Trophoblast cell (in vitro differentiated cells and primary cell): ENCODE results near the gene MAGEH1. TPM values are rescaled to one million over a fixed set of nuclear protein-coding genes. Genes with fewer than 3 reads are reported as not detected.
"Not testable (repeated sequence)": the region's sequence is repeated elsewhere in the genome, so short reads cannot be mapped to it uniquely, and the experiment has no call there.

Source experiments
- DNase-seq, 2 donors: peaks; one replicate each; pipeline ENCODE4 v3.0.0-alpha.2; 2016
- H2AFZ ChIP-seq: 2 replicates; pipeline ENCODE4 v1.6.1; 2013; ENCODE audit warnings: low read length, moderate library complexity, mild to moderate bottlenecking; ENCODE audit not compliant: insufficient read depth, poor library complexity
- H2AK5ac ChIP-seq: 2 replicates; pipeline ENCODE4 v1.6.1; 2013; ENCODE audit warnings: mild to moderate bottlenecking, low read length
- H2BK120ac ChIP-seq: 2 replicates; pipeline ENCODE4 v1.6.1; 2013; ENCODE audit warnings: low read length, mild to moderate bottlenecking, moderate library complexity; ENCODE audit not compliant: insufficient read depth, poor library complexity
- H2BK12ac ChIP-seq: 2 replicates; pipeline ENCODE4 v1.6.1; 2013; ENCODE audit warnings: mild to moderate bottlenecking, low read length, moderate library complexity
- H2BK5ac ChIP-seq: 2 replicates; pipeline ENCODE4 v1.6.1; 2013; ENCODE audit warnings: low read length, low read depth, moderate library complexity, mild to moderate bottlenecking; ENCODE audit not compliant: poor library complexity
- H3K14ac ChIP-seq: 2 replicates; pipeline ENCODE4 v1.6.1; 2013; ENCODE audit warnings: mild to moderate bottlenecking, low read length
- H3K18ac ChIP-seq: 2 replicates; pipeline ENCODE4 v1.6.1; 2013; ENCODE audit warnings: mild to moderate bottlenecking, low read length
- H3K23ac ChIP-seq: 2 replicates; pipeline ENCODE4 v1.6.1; 2013; ENCODE audit warnings: low read length
- H3K27ac ChIP-seq: 2 replicates; pipeline ENCODE4 v1.5.1; 2013; ENCODE audit warnings: low read depth, mild to moderate bottlenecking, inconsistent platforms, low read length, moderate library complexity
- H3K27me3 ChIP-seq: 2 replicates; pipeline ENCODE4 v1.6.1; 2013; ENCODE audit warnings: inconsistent platforms, mild to moderate bottlenecking, low read length, moderate library complexity; ENCODE audit not compliant: insufficient read depth
- H3K36me3 ChIP-seq, 2 experiments: 1 replicate in 1 of 2; 2 replicates in 1 of 2; pipeline ENCODE4 v1.6.1; 2013; ENCODE audit warnings: low read length in 2 of 2, mild to moderate bottlenecking in 2 of 2, moderate library complexity in 1 of 2; ENCODE audit not compliant: insufficient read depth in 2 of 2, control insufficient read depth in 1 of 2
- H3K4ac ChIP-seq: 2 replicates; pipeline ENCODE4 v1.6.1; 2013; ENCODE audit warnings: low read depth, mild to moderate bottlenecking, low read length, moderate library complexity
- H3K4me1 ChIP-seq, 2 experiments: 1 replicate in 1 of 2; 2 replicates in 1 of 2; pipeline ENCODE4 v1.6.1; 2013; ENCODE audit warnings: low read length in 2 of 2, mild to moderate bottlenecking in 2 of 2, moderate library complexity in 1 of 2; ENCODE audit not compliant: insufficient read depth in 2 of 2, control insufficient read depth in 1 of 2
- H3K4me2 ChIP-seq: 2 replicates; pipeline ENCODE4 v1.6.1; 2013; ENCODE audit warnings: inconsistent platforms, mild to moderate bottlenecking, low read length, moderate library complexity
- H3K4me3 ChIP-seq: 2 replicates; pipeline ENCODE4 v1.5.1; 2013; ENCODE audit warnings: mild to moderate bottlenecking, low read depth, low read length, inconsistent platforms
- H3K79me1 ChIP-seq: one replicate; pipeline ENCODE4 v1.6.1; 2013; ENCODE audit warnings: low read length
- H3K79me2 ChIP-seq: 2 replicates; pipeline ENCODE4 v1.6.1; 2013; ENCODE audit warnings: low read length, mild to moderate bottlenecking; ENCODE audit not compliant: control insufficient read depth, insufficient read depth, poor library complexity
- H3K9ac ChIP-seq: 2 replicates; pipeline ENCODE4 v1.6.1; 2013; ENCODE audit warnings: mild to moderate bottlenecking, low read length
- H3K9me3 ChIP-seq: 2 replicates; pipeline ENCODE4 v1.6.1; 2013; ENCODE audit warnings: low read depth, mild to moderate bottlenecking, control low read depth, inconsistent platforms, low read length; ENCODE audit not compliant: insufficient read depth
- H4K12ac ChIP-seq: 2 replicates; pipeline ENCODE4 v1.6.1; 2013; ENCODE audit warnings: low read depth, mild to moderate bottlenecking, low read length, moderate library complexity
- H4K8ac ChIP-seq: 2 replicates; pipeline ENCODE4 v1.6.1; 2013; ENCODE audit warnings: low read depth, mild to moderate bottlenecking, low read length, moderate library complexity
- H4K91ac ChIP-seq: one replicate; pipeline ENCODE4 v1.6.1; 2013; ENCODE audit warnings: low read depth, mild to moderate bottlenecking, low read length, moderate library complexity
- WGBS: extraction: QIAGEN DNeasy Blood & Tissue Kit; methylation state at CpG from one replicate; pipeline ENCODE4 v1.1.7; 2013; ENCODE audit warnings: missing lambda C conversion rate; ENCODE audit not compliant: insufficient read length, insufficient coverage; ENCODE audit errors: extremely low coverage; 5-methylcytosine and 5-hydroxymethylcytosine counted together
- polyA plus RNA-seq: library from polyadenylated mRNA; stranded (reverse); fragments of 200-250 nt; gene quantifications from 2 replicates; pipeline ENCODE4 v1.2.3, GENCODE V29; 2013

The MAGEH1 gene, protein sequence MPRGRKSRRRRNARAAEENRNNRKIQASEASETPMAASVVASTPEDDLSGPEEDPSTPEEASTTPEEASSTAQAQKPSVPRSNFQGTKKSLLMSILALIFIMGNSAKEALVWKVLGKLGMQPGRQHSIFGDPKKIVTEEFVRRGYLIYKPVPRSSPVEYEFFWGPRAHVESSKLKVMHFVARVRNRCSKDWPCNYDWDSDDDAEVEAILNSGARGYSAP
- polyA plus RNA-seq, result 17.2 and 17.8 TPM in 2 replicates

DNA sequence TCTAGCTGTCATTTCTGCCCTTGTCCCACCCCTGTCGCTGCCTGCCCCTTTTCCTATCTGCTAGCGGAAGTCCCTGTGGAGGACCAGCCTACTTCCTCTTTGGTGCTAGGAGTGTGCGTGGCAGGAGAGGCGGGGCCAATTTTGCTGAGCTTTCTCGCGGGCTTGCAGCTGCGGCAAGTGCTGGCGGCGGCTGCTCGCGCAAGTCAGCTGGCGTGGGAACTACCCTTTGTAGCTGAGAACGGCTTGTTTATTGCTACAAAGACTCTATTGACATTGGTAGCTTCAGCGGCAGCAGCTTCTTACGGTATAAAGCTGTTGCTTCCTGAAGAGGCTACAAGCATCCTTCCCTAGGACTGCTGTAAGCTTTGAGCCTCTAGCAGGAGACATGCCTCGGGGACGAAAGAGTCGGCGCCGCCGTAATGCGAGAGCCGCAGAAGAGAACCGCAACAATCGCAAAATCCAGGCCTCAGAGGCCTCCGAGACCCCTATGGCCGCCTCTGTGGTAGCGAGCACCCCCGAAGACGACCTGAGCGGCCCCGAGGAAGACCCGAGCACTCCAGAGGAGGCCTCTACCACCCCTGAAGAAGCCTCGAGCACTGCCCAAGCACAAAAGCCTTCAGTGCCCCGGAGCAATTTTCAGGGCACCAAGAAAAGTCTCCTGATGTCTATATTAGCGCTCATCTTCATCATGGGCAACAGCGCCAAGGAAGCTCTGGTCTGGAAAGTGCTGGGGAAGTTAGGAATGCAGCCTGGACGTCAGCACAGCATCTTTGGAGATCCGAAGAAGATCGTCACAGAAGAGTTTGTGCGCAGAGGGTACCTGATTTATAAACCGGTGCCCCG lies at the start of gene MAGEH1:
MAGEH1 (plus strand) TSS at position 138 of the 843 bp plus-strand sequence; CDS start at position 386, 248 bp downstream.
- H3K4me3 ChIP-seq, result peak within 1 kb of the TSS; percentile 70
- H3K4me2 ChIP-seq, result peak within 1 kb of the TSS; percentile 64
- peak within 1 kb of the TSS; percentile 65 for H3K18ac ChIP-seq
- H3K27ac ChIP-seq, result no peak within 1 kb of the TSS
- H2AK5ac ChIP-seq, result peak within 1 kb of the TSS; percentile 46
- peak within 1 kb of the TSS; percentile 73 for H3K9ac ChIP-seq
- H2AFZ ChIP-seq, result peak within 1 kb of the TSS; percentile 87
- H3K79me1 ChIP-seq, result peaks cover 3% of the 10 kb centered on the region
- no CpG with 5 or more reads among the region's 43 CpGs for WGBS
- H3K14ac ChIP-seq, result peak within 1 kb of the TSS; percentile 82
- peak within 1 kb of the TSS; percentile 49 for H2BK5ac ChIP-seq
- no peaks in the 10 kb centered on the region for H3K9me3 ChIP-seq
- peak within 1 kb of the TSS; percentile 17 for H3K4ac ChIP-seq
- peak within 1 kb of the TSS; percentile 70 for H4K12ac ChIP-seq
- H4K8ac ChIP-seq, result peak within 1 kb of the TSS; percentile 94
- peak within 1 kb of the TSS; percentile 33 for H2BK120ac ChIP-seq
- peak within 1 kb of the TSS; percentile 48 for H4K91ac ChIP-seq
- no peaks in the 10 kb centered on the region for H3K79me2 ChIP-seq
- no peaks in the 10 kb centered on the region for H3K36me3 ChIP-seq
- peak; percentile 10 to 35 for DNase-seq
- H3K23ac ChIP-seq, result no peak within 1 kb of the TSS
- peaks cover 0 to 3% of the 10 kb centered on the region in 2 experiments for H3K4me1 ChIP-seq
- H3K27me3 ChIP-seq, result no peaks in the 10 kb centered on the region
- no peak within 1 kb of the TSS for H2BK12ac ChIP-seq

DNA sequence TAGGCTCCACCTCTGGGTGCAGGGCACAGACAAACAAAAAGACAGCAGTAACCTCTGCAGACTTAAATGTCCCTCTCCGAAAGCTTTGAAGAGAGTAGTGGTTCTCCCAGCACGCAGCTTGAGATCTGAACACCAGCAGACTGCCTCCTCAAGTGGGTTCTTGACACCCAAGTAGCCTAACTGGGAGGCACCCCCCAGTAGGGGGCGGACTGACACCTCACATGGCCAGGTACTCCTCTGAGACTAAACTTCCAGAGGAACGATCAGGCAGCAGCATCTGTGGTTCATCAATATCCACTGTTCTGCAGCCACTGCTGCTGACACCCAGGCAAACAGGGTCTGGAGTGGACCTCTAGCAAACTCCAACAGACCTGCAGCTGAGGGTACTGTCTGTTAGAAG lies 24.8 kb upstream of the MAGEH1 start:
- WGBS, result no CpG with 5 or more reads among the region's 4 CpGs
- H2BK5ac ChIP-seq, H3K18ac ChIP-seq, H3K79me1 ChIP-seq, H3K4me2 ChIP-seq, H3K79me2 ChIP-seq, H2AK5ac ChIP-seq, H3K4me1 ChIP-seq, H3K27me3 ChIP-seq, H3K23ac ChIP-seq, H4K91ac ChIP-seq, H3K36me3 ChIP-seq, H3K4me3 ChIP-seq, DNase-seq, H2BK120ac ChIP-seq, H3K9me3 ChIP-seq, H2AFZ ChIP-seq, H3K14ac ChIP-seq, H4K8ac ChIP-seq, H3K27ac ChIP-seq, H3K4ac ChIP-seq, H4K12ac ChIP-seq, H3K9ac ChIP-seq, H2BK12ac ChIP-seq: not testable (repeated sequence)

DNA sequence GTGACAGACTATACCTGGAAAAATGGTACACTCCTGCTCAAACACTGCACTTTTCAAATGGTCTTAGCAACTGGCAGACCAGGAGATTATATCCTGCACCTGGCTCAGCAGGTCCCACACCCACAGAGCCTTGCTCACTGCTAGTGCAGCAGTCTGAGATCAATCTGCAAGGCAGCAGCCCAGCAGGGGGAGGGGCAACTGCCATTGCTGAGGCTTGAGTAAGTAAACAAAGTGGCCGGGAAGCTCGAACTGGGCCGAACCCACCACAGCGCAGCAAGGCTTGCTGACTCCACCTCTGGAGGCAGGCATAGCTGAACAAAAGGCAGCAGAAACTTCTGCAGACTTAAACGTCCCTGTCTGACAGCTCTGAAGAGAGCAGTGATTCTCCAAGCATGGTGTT lies 8.5 kb upstream of the MAGEH1 start:
- H3K4me1 ChIP-seq, H2BK12ac ChIP-seq, H3K79me1 ChIP-seq, H3K9ac ChIP-seq, H3K4me2 ChIP-seq, H3K23ac ChIP-seq, H3K79me2 ChIP-seq, DNase-seq, H4K91ac ChIP-seq, H3K27me3 ChIP-seq, H4K12ac ChIP-seq, H3K4ac ChIP-seq, H2BK5ac ChIP-seq, H3K14ac ChIP-seq, H3K27ac ChIP-seq, H3K9me3 ChIP-seq, H4K8ac ChIP-seq, H2BK120ac ChIP-seq, H2AFZ ChIP-seq, H3K4me3 ChIP-seq, H2AK5ac ChIP-seq, H3K36me3 ChIP-seq, H3K18ac ChIP-seq: not testable (repeated sequence)
- no CpG with 5 or more reads among the region's 5 CpGs for WGBS

DNA sequence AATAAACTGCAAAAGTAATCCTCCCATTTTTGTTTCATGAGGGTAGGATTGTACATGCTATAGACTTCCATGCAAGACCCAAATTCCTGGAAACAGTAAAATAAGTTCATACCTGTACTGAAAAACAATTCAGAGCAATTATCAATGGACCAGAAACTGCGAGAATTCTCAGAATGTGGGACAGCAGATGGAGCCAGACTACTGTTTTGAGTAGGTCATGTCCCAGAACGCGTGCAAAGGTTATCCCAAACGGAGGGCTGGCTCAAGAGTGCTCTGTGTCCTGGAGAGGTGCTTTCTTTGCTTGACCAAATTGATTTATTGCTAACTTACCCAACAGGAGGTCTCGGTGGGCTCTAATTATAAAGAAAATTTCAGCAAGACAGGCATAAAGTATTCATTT lies 1.7 kb upstream of the MAGEH1 start:
- Histone ChIP-seq H2BK12ac (no peak overlapping the region), H2BK5ac (no peak overlapping the region), H3K18ac (no peak overlapping the region), H3K79me2 (no peaks in the 10 kb centered on the region), H2AFZ (no peak overlapping the region), H3K4ac (no peak overlapping the region), H2AK5ac (no peak overlapping the region), H2BK120ac (no peak overlapping the region), H3K27ac (no peak overlapping the region), H3K4me1 (peaks cover 0 to 3% of the 10 kb centered on the region in 2 experiments), H3K9me3 (no peaks in the 10 kb centered on the region), H4K91ac (no peak overlapping the region), H3K14ac (no peak overlapping the region), H3K23ac (no peak overlapping the region), H3K79me1 (peaks cover 3% of the 10 kb centered on the region), H3K4me2 (no peak overlapping the region), H3K36me3 (no peaks in the 10 kb centered on the region), H3K9ac (no peak overlapping the region), H3K4me3 (no peak overlapping the region), H4K8ac (no peak overlapping the region), H3K27me3 (no peaks in the 10 kb centered on the region), H4K12ac (no peak overlapping the region)
- WGBS, result no CpG with 5 or more reads among the region's 5 CpGs
- DNase-seq, result peak in 1 of 2 donors; percentile 28
